HG03575 (cell line): Measurements from ENCODE around the gene ZNF577.
"Not testable (repeated sequence)": the region's sequence is repeated elsewhere in the genome, so short reads cannot be mapped to it uniquely, and the experiment has no call there.

Experiments used
- ATAC-seq: cut with Tn5 transposase; IDR thresholded peaks from one replicate; pipeline ENCODE4 v1.9.1; 2021; ENCODE audit not compliant: unreplicated experiment, insufficient number of reproducible peaks, low FRiP score; ENCODE audit errors: extremely low read depth

The ZNF577 gene

DNA sequence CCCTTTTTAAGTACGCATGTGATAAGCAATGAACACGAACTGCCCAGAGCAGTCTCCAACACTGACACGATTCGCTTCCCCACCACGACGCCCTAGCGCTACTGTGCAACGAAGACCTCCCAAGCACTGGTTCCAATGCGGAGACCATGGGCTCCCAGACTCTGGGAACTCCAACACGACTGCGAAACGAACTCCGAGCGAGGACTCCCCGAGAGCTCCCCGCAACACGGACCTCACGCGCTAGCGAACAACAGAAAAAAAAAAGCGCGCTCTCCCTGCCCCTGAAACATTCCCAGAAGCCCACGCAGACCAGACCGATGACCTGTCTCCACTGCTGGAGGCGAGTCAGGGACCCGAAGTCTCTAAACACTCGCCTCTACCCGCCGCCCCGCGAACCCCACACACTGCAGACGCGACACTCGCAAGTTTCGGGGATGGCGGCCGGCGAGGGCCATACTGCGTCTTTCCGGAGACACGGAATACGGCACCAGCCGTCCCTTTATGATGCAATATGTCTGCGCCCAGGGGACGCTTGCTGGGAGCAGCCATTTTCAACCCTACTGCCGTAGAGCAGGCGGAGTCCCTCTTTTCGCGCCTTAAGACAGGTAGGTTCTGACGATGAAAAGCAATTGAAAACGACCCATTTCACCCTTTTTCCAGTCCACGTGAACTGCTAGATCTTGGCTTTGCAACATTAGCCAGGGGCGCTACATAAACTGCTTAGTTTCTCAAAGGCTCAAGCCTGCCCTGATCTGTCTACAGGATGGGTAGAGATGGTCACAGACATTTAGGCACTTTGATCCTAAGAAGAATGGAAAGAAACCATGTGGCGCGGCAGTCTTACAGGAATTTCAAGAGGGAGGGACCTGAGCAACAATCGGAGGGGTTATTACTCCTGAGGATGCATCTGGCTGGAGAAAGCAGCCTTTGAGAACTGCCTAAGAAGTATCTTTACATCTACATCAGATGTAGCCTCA lies at the start of gene ZNF577:
TSS of gene ZNF577 (minus strand) at position 430 of the 977 bp plus-strand sequence. CDS start 7,569 bp downstream, outside the sequence.
- ATAC-seq: no peak

DNA sequence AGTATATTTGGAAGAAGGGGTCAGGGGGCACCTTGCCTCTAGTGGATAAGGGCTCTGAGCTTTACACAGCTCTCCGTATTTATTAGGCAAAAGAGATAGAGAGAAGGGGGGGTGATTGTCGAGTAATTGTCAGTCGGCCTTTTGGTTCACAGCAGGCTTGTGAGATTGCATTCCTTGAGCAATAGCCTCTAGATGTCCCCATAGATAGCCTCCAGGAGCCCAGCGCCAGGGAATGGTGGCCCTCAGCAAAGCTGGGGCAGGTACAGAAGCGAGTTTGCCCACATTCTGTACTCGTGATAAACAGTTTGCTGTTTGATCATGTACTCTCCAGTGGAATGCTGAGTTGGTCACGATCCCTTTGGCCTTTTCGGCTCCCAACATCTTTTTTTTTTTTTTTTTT lies 44.2 kb upstream of the ZNF577 start:
- no peak for ATAC-seq

DNA sequence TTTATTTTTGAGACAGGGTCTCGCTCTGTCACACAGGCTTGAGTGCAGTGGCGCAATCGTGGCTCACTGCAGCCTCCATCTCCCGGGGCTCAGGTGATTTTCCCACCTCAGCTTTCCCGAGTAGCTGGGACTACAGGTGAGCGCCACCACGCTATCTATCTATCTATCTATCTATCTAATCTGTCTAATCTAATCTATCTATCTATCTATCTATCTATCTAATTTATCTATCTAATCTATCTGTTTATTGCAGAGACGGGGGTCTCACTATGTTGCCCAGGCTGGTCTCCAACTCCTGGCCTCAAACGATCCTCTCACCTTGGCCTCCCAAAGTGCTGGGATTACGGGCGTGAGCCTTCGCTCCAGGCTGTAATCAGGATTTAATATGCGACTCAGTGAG lies 40.1 kb upstream of the ZNF577 start:
- no peak for ATAC-seq

DNA sequence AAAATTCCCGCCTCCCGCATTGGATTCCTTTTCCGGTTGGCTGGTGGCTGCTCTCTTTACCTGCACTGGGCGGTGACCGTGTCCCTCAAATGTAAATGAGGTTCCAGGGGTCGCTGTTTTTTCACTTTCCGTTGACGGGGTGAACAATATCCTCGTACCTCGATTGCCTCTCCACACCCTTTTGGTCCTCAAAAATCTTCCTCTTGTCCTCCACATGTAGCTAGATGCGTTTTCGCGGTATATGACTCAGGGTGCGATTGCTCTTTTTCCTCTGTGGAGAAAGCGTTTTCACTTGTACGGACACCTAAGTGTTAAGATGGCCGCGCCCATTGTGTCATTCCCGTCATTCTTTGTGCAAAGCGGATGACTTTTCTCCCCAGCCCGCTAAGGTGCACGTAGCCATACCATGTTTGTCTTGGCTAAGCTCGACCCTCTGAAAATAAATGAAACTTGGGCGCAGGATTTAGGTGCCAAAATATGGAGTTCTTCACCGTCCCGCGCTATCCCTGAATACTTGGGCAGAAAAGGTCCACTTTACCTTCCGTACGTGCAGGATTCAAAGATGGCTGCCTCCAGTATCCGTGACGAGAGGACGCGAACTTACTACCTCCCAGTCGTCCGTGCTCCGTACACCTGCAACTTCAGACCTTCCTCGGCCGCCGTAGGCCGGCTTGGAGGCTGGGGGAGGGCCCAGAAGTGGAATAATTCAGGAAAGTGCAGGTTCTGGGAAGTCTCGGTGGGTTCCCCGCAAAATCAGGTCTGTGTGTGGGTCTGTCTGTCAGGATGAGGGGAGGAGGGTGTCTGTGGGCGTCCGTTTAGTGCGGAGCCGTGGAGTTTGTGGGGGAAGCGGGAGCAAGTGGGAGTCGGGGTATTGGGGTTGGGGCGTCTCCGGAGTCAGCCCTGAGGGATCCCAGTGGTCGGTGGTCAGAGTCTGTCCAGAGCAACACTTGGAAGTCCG lies 39.3 kb upstream of the ZNF577 start, which contains the start of gene ZNF613:
TSS of gene ZNF613 (plus strand) at position 689 of the 958 bp plus-strand sequence. CDS start 8,749 bp downstream, outside the sequence.
- ATAC-seq: no peak

DNA sequence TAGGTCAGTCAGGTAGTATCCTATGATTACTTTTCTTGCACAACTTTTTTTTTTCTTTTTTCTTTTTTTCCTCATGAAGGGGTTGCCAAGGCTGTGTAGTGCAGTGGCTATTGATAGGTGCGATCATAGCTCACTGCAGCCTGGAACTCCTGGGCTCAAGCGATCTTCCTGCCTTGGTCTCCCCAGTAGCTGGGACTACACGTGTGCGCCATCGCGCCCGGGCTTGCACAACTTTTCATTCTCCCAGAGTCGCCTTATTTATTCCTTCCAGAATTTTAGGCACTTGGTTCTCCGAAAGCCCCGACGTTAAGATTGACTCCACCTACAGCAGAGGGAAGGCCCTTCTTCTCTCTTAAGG lies 38.7 kb upstream of the ZNF577 start:
- ATAC-seq: no peak

DNA sequence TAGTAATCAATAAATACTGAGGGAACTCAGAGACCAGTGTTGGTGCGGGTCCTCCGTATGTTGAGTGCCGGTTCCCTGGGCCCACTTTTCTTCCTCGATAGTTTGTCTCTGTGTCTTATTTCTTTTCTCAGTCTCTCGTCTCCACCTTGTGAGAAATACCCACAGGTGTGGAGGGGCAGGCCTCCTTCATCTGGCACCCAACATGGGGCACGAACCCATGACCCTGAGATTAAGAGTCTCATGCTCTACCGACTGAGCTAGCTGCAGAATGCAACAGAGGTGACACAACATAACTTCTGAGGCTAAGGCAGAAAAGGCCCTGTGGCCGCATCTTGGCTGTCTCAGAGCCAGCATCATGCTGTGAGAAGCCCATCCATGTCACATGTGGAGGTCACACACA lies 34.2 kb upstream of the ZNF577 start:
- ATAC-seq: no peak

DNA sequence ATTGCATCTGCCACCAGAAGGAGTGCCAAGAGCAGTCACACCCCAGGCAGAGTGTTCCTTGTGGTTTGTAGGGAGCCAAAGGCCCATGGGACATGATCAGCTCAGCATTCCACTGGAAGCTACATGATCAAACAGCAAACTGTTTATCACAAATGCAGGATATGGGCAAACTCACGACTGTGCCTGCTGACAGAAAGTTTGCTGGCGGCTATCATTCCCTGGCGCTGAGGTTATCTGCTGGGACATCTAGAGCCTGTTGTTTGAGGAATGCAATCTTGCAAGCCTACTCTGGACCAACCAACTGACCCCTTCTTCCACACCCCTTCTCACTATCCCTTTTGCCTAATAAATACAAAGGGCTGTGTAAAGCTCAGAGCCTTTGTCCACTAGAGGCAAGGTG lies 31.9 kb upstream of the ZNF577 start:
- no peak for ATAC-seq

DNA sequence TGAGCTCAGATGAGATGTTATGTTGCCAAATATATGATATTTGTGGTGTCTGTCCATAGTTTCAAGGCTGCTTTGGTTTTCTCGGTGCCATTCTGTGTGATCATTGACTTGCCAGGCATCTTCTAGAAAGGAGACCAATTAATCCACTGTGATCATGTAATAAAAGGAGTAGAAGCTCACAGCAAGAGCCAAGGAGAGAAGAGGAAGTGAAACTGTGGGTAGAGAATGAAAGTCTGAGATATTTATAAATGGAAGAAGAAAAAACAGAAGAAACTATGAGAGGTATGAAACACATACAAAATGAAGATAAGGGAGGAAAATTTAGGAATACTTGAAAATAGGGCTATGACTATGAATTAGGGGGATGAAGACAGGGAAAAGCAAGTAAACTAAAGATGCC lies 28.4 kb upstream of the ZNF577 start:
- ATAC-seq: no peak

DNA sequence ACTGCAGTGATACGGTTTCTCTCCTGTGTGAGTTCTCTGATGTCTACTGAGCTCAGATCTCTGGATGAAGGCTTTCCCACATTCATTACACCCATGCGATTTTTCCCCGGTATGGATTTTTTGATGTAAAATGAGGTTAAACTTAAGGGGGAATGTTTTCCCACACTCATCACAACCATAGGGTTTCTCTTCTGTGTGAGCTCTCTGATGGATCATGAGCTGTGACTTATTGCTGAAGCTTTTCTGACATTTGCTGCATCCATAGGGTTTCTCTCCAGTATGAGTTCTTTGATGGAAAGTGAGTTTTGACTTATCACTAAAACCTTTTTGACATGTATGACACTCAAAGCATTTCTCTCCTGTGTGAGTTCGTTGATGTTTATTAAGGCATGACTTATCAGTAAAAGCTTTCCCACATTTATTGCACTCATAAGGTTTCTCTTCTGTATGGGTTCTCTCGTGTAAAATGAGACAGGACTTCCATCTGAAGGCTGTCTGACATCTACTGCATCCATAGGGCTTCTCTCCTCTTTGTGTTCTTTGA lies 27.6 kb upstream of the ZNF577 start:
- ATAC-seq: no peak

DNA sequence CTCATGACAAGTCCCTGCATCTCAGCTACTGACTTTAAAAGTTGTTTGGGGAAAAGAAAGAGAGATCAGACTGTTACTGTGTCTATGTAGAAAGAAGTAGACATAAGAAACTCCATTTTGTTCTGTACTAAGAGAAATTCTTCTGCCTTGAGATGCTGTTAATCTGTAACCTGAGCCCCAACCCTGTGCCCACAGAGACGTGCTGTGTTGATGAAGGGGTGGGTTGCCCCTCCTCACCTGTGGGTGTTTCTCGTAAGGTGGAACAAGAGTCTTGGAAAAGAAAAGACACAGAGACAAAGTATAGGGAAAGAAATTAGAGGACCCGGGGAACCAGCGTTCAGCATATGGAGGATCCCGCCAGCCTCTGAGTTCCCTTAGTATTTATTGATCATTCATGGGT lies 20.2 kb upstream of the ZNF577 start:
- ATAC-seq: not testable (repeated sequence)

DNA sequence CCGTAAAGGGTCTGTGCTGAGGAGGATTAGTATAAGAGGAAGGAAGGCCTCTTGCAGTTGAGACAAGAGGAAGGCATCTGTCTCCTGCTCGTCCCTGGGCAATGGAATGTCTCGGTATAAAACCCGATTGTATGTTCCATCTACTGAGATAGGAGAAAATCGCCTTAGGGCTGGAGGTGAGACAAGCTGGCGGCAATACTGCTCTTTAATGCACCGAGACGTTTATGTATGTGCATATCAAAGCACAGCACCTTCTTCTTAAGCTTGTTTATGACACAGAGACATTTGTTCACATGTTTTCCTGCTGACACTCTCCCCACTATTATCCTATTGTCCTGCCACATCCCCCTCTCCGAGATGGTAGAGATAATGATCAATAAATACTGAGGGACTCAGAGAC lies 18.4 kb upstream of the ZNF577 start:
- not testable (repeated sequence) for ATAC-seq

DNA sequence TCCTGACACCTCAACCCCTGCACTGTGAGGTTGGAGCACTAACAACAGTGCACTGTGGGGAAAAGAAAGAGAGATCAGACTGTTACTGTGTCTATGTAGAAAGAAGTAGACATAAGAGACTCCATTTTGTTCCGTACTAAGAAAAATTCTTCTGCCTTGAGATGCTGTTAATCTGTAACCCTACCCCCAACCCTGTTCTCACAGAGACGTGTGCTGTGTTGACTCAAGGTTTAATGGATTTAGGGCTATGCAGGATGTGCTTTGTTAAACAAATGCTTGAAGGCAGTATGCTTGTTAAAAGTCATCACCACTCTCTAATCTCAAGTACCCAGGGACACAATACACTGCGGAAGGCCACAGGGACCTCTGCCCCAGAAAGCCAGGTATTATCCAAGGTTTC lies 17.9 kb upstream of the ZNF577 start:
- ATAC-seq: not testable (repeated sequence)

DNA sequence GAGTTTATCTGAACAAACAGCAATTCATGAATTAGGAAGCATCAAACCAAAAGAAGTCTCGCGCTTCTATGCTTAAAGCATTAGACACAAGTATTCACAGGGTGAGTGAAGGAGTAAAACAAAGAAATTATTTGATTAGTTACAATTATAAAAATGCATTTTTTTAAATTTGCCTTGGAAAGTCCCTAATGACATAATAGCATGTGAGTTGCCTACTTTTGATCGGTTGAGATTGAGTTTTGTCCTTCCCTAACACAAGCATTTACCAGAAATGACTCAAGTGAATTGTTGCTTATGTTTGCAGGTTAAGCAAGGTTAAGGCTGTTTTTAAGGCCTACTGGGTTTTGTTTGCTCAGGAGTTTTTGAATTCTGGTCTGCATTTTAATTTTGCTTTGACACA lies 17.5 kb upstream of the ZNF577 start:
- no peak for ATAC-seq

DNA sequence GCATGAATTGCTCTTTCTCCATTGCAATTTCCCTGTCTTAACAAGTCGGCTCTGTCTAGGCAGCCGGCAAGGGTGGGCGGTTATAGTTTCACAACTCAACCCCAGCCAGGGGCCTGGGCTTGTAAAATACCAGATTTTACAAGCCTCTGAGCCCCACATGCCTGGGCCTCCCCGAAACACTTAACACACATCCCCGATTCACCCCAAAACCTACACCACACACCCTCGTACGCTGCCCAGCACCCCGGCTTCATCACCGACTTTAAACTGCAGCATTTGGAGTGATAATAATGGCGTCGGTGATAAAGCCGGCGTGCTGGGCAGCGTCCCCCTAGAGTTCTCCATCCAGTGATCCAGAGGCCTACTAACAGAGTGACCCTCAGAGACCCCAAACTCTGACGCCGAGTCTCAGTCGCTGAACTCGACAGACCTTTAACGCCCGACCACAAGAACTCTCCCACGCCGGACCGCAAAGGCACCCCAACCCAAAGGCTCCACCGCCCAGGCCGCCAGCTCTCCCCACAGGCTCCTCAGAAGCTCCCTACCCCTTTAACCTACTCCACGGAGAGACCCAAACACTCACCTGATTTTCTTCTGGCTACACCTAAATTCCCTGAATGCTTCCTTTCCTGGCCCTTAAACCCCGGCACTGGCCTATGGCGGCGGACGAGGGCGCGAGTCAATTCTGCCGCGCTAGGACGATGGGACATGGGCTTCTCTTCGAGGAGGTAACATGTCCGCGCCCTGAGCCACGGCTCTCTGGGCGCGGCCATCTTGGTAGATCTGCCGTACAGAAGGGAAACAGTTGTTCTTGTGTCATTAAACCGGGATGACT lies 16.8 kb upstream of the ZNF577 start, which contains the start of gene ZNF649:
TSS of gene ZNF649 (minus strand) at position 687 of the 835 bp plus-strand sequence. CDS start 4,910 bp downstream, outside the sequence.
- ATAC-seq: no peak

DNA sequence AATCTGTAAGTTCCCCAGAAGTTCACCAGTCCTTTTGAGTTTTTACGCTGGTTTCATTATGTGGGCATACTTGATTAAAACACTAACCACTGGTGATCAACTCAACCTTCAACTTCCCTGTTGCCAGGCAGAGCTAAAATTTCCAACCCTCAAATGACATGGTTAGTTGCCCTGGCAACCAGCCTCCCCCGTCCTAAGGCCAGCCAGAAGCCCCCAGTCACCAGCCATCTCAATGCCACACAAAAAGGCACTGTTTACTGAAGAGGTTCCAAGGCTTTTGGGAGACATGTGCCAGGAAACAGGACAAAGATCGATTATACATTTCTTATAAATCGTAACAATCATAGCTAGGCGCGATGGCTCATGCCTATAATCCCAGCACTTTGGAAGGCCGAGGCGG lies 15.4 kb upstream of the ZNF577 start:
- ATAC-seq: no peak

DNA sequence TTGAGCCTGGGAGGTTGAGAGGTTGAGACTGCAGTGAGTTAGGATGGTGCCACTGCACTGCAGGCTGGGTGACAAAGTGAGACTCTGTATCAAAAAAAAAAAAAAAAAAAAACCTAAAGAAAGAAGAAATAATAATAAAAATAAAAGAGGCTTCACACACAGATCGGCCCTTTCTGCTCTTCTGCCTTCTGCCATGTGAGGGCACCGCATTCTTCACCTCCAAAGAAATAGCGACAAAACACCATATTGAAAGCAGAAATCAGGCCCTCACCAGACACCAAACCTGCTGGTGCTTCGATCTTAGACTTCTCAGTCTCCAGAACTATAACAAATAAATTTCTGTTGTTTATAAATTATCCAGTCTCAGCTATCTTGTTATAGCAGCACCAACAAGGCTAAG lies 14.1 kb upstream of the ZNF577 start:
- no peak for ATAC-seq

DNA sequence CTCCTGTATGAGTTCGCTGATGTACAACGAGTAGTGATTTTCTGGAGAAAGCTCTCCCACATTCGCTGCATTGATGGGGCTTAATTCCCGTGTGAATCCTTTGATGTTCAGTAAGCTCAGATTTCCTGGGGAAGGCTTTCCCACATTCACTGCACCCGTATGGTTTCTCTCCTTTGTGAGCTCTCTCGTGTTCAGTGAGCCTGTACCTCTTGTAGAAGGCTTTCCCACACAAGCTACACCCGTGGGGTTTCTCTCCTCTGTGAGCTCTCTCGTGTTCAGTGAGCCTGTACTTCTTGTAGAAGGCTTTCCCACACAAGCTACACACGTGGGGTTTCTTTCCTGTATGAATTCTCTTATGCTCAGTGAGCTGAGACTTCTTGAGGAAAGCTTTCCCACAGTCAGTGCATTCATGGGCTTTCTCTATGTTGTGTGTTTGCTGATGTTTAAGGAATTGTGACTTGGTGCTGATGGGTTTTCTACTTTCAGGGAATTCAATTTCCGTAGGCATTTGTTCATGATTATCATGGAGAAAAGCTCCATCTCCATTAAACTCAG lies 3.5 kb upstream of the ZNF577 start:
- no peak for ATAC-seq

DNA sequence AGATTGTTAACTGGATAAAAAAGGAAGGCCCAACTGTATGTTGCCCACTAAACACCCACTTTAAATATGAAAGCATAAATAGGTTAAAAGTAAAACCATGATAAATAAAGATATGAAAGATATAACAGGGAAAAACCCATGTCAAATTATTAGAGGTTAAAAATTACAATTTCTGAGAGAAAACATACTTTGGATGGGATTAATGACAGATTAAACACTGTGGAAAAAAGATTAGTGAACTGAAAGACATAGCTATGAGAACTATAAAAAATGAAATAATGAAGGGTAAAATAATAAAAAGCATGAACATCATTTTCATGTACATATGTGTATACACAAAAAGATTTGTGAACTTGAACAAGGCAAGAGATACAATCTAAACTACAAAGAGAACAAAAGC lies 2.2 kb upstream of the ZNF577 start:
- no peak for ATAC-seq
